H1 (cell line): ENCODE results near the gene PLK5. TPM values are rescaled to one million over a fixed set of nuclear protein-coding genes. Genes with fewer than 3 reads are reported as not detected.
A peak's percentile ranks its signal among the peaks of the same experiment; 100 is the strongest.

Source experiments
- CTCF ChIA-PET: fragments of 300-600 bp; sonication (Branson Sonifier 250); formaldehyde crosslinking; loops from one replicate; lab custom pipeline; 2021; ENCODE audit not compliant: partially characterized antibody; lab: Charles Lee
- POLR2A ChIA-PET: fragments of 300-600 bp; sonication (Branson Sonifier 250); formaldehyde crosslinking; loops from one replicate; lab custom pipeline; 2021; ENCODE audit warnings: inconsistent platforms; ENCODE audit not compliant: partially characterized antibody; lab: Charles Lee
- DNase-seq, 2 experiments: peaks; one replicate each; pipeline versions ENCODE4 v3.0.0 to v3.0.0-alpha.2; 2010 to 2022; ENCODE audit warnings: low spot score in 2 of 2, low read depth in 1 of 2, mixed read lengths in 1 of 2
- FAIRE-seq: peaks from 2 replicates; lab custom pipeline; 2011; peaks lifted over from hg19 to GRCh38; lab: Jason Lieb, UNC
- H2AFZ ChIP-seq: 2 replicates; pipeline ENCODE4 v1.8.1; 2012; ENCODE audit warnings: low read length, inconsistent platforms
- H2AK5ac ChIP-seq: 2 replicates; pipeline ENCODE4 v1.6.1; 2013; ENCODE audit warnings: low read depth, low read length
- H2BK120ac ChIP-seq: replicated peaks from 2 replicates; pipeline ENCODE3; 2013; ENCODE audit warnings: low read depth, low read length, inconsistent platforms
- H2BK12ac ChIP-seq: 2 replicates; pipeline ENCODE4 v1.6.1; 2013; ENCODE audit warnings: low read depth, low read length
- H2BK15ac ChIP-seq: 2 replicates; pipeline ENCODE4 v1.6.1; 2013; ENCODE audit warnings: low read length
- H2BK20ac ChIP-seq: 2 replicates; pipeline ENCODE4 v1.6.1; 2013; ENCODE audit warnings: low read length
- H2BK5ac ChIP-seq: 2 replicates; pipeline ENCODE4 v1.6.1; 2013; ENCODE audit warnings: low read depth, low read length
- H3K14ac ChIP-seq: 2 replicates; pipeline ENCODE4 v1.6.1; 2013; ENCODE audit warnings: inconsistent platforms; ENCODE audit not compliant: insufficient read length
- H3K18ac ChIP-seq: 2 replicates; pipeline ENCODE4 v1.6.1; 2013; ENCODE audit warnings: low read length; ENCODE audit errors: extremely low read depth
- H3K23ac ChIP-seq: 2 replicates; pipeline ENCODE4 v1.6.1; 2013; ENCODE audit warnings: inconsistent platforms; ENCODE audit not compliant: insufficient read length
- H3K23me2 ChIP-seq: 2 replicates; pipeline ENCODE4 v1.6.1; 2013; ENCODE audit warnings: low read depth, low read length
- H3K27ac ChIP-seq: 2 replicates; pipeline ENCODE4 v1.6.1; 2011; ENCODE audit warnings: low read depth, low read length, inconsistent platforms
- H3K27me3 ChIP-seq, 4 experiments: replicated peaks in 1 of 4; 1 replicate in 1 of 4; 2 replicates in 3 of 4; pipeline versions ENCODE4 v1.6.1 to v1.8.1; 2011 to 2013; ENCODE audit warnings: low read length in 3 of 4, mild to moderate bottlenecking in 3 of 4, inconsistent platforms in 2 of 4, mixed read lengths in 2 of 4, moderate library complexity in 1 of 4; ENCODE audit not compliant: control insufficient read depth in 3 of 4, insufficient read depth in 3 of 4; ENCODE audit errors: extremely low read depth in 1 of 4
- H3K36me3 ChIP-seq, 4 experiments: 2 replicates each; pipeline versions ENCODE4 v1.6.1 to v1.8.1; 2011 to 2013; ENCODE audit warnings: mild to moderate bottlenecking in 4 of 4, low read length in 3 of 4, moderate library complexity in 2 of 4, control low read depth in 1 of 4, inconsistent platforms in 1 of 4; ENCODE audit not compliant: insufficient read depth in 4 of 4, control insufficient read depth in 2 of 4
- H3K4ac ChIP-seq: replicated peaks from 2 replicates; pipeline ENCODE3; 2013; ENCODE audit warnings: low read length, low read depth, mixed read lengths, inconsistent platforms; ENCODE audit not compliant: insufficient read length
- H3K4me1 ChIP-seq, 4 experiments: replicated peaks in 1 of 4; 1 replicate in 1 of 4; 2 replicates in 3 of 4; pipeline versions ENCODE4 v1.6.1 to v1.8.1; 2011 to 2013; ENCODE audit warnings: low read length in 3 of 4, inconsistent platforms in 2 of 4, mixed read lengths in 1 of 4; ENCODE audit not compliant: insufficient read depth in 4 of 4, control insufficient read depth in 3 of 4
- H3K4me2 ChIP-seq, 2 experiments: 2 replicates each; pipeline versions ENCODE4 v1.6.1 to v1.8.1; 2011 to 2013; ENCODE audit warnings: low read depth in 2 of 2, low read length in 2 of 2, control low read depth in 1 of 2, inconsistent platforms in 1 of 2, mild to moderate bottlenecking in 1 of 2; ENCODE audit not compliant: insufficient read depth in 1 of 2
- H3K4me3 ChIP-seq, 4 experiments: fragments of 200-600, 300-600 bp in 1 of 4; sonication (generic), shearing (Covaris generic), sonication (Bioruptor Twin) in 1 of 4; 2 replicates each; pipeline versions ENCODE4 v1.5.1 to v1.8.1; 2011 to 2016; ENCODE audit warnings: low read length in 4 of 4, low read depth in 3 of 4, control low read depth in 2 of 4, inconsistent platforms in 2 of 4, mild to moderate bottlenecking in 2 of 4, mixed read lengths in 1 of 4, moderate library complexity in 1 of 4; ENCODE audit not compliant: insufficient read depth in 2 of 4; ENCODE audit errors: extremely low read depth in 1 of 4
- H3K56ac ChIP-seq: replicated peaks from 2 replicates; pipeline ENCODE3; 2013; ENCODE audit warnings: low read depth, mild to moderate bottlenecking, mixed read lengths, low read length, inconsistent platforms; ENCODE audit not compliant: insufficient read length
- H3K79me1 ChIP-seq: 2 replicates; pipeline ENCODE4 v1.6.1; 2013; ENCODE audit warnings: low read depth, low read length, control low read depth
- H3K79me2 ChIP-seq, 2 experiments: 2 replicates each; pipeline versions ENCODE4 v1.6.1 to v1.8.1; 2012 to 2013; ENCODE audit warnings: low read length in 2 of 2, mild to moderate bottlenecking in 2 of 2, inconsistent platforms in 1 of 2; ENCODE audit not compliant: insufficient read depth in 2 of 2, control insufficient read depth in 1 of 2
- H3K9ac ChIP-seq, 4 experiments: replicated peaks in 1 of 4; 1 replicate in 1 of 4; 2 replicates in 3 of 4; pipeline versions ENCODE4 v1.6.1 to v1.8.1; 2011 to 2013; ENCODE audit warnings: low read depth in 3 of 4, low read length in 3 of 4, control low read depth in 2 of 4, mild to moderate bottlenecking in 2 of 4, moderate library complexity in 2 of 4, inconsistent platforms in 1 of 4; ENCODE audit errors: extremely low read depth in 1 of 4
- H3K9me3 ChIP-seq, 2 experiments: 2 replicates each; pipeline versions ENCODE4 v1.6.1 to v1.8.1; 2012 to 2013; ENCODE audit warnings: mild to moderate bottlenecking in 2 of 2, moderate library complexity in 2 of 2, control low read depth in 1 of 2, inconsistent platforms in 1 of 2, low read depth in 1 of 2, low read length in 1 of 2, mixed read lengths in 1 of 2; ENCODE audit not compliant: insufficient read depth in 2 of 2
- H4K20me1 ChIP-seq, 2 experiments: replicated peaks in 1 of 2; 2 replicates each; pipeline versions ENCODE3 to v1.8.1; 2011 to 2013; ENCODE audit warnings: inconsistent platforms in 2 of 2, low read length in 2 of 2, mild to moderate bottlenecking in 1 of 2; ENCODE audit not compliant: insufficient read depth in 2 of 2, control insufficient read depth in 1 of 2
- H4K5ac ChIP-seq: 2 replicates; pipeline ENCODE4 v1.6.1; 2013; ENCODE audit warnings: low read length, low read depth, mixed read lengths, inconsistent platforms; ENCODE audit not compliant: insufficient read length
- H4K8ac ChIP-seq: 2 replicates; pipeline ENCODE4 v1.8.0; 2013; ENCODE audit warnings: mild to moderate bottlenecking, moderate library complexity, low read length, inconsistent platforms; ENCODE audit not compliant: insufficient read depth; ENCODE audit errors: extremely low read depth
- H4K91ac ChIP-seq: replicated peaks from 2 replicates; pipeline ENCODE3; 2013; ENCODE audit warnings: low read length, mixed read lengths, inconsistent platforms; ENCODE audit not compliant: insufficient read length
- RAD21 ChIP-seq, 2 experiments: IDR thresholded peaks in 1 of 2; conservative IDR thresholded peaks in 1 of 2; 2 replicates each; pipeline ENCODE4 v1.6.1; 2011; ENCODE audit warnings: low read depth in 2 of 2, low read length in 2 of 2, improper control_type of control experiment in 1 of 2, inconsistent platforms in 1 of 2, mild to moderate bottlenecking in 1 of 2, moderate library complexity in 1 of 2
- ZNF274 ChIP-seq: IDR thresholded peaks from 2 replicates; pipeline ENCODE4 v1.7.0; 2012; ENCODE audit warnings: low read length, borderline replicate concordance; ENCODE audit errors: extremely low read depth
- WGBS, 2 experiments: shearing (Covaris generic) in 1 of 2; methylation state at CpG; one replicate each; pipeline versions ENCODE4 v1.1.6 to v1.1.7; 2013 to 2015; ENCODE audit warnings: low lambda C conversion rate in 2 of 2, mixed read lengths in 2 of 2, inconsistent platforms in 1 of 2, low coverage in 1 of 2, missing lambda C conversion rate in 1 of 2; ENCODE audit not compliant: insufficient replicate concordance in 2 of 2, insufficient coverage in 1 of 2, insufficient read length in 1 of 2; ENCODE audit errors: extremely low coverage in 1 of 2, missing lambda C conversion rate in 1 of 2; 5-methylcytosine and 5-hydroxymethylcytosine counted together
- polyA plus RNA-seq, 7 experiments: library from polyadenylated mRNA; depleted of rRNA in 3 of 7; stranded (reverse) in 5 of 7; unstranded in 2 of 7; fragments of >200 nt in 5 of 7; fragments of 200-250 nt in 2 of 7; gene quantifications; 1 replicate in 5 of 7; 2 replicates in 1 of 7; 4 replicates in 1 of 7; pipeline versions ENCODE4 v1.2.1 to v1.2.3, GENCODE V29; 2011 to 2013; ENCODE audit warnings: missing spikeins in 2 of 7, mixed read lengths in 2 of 7
- total RNA-seq: library from RNA; stranded (reverse); fragmentation: NEBNext Ultra II Directional; extraction: Animal tissue kit (Norgen Biotek cat#: 25700); gene quantifications from 2 replicates; pipeline ENCODE4 v1.2.1, GENCODE V29; 2021
- TF ChIP-seq, protein P1 (sequence below): IDR thresholded peaks from 2 replicates; pipeline ENCODE4 v1.6.1; 2011; ENCODE audit warnings: low read length, improper control_type of control experiment

The PLK5 gene
- total and polyA plus RNA-seq, 2 of the 8 experiments (the other 6 are each of a cell fraction or from before 2014, with no cell fraction given): 0.43 to 0.45 TPM

DNA sequence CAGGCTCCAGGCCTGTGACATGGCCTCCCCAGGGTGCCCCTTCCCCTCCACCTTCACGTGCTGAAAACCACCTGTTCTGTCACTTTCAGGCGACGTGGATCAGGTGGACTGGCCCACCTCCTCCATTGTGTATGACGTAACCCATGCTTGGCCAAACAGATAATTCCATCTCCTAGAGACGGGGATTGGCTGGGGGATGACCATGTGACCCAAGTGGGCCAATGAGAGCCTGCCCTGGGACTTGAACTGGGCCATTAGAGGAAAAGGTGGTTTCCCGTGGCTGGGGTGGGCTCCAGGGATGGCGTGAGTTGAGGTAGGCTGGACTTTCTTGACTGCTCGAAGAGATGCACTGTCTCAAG lies 7.5 kb upstream of the PLK5 start:
- 91% methylated on average over 6 of the region's 8 CpGs; no CpG with 5 or more reads in 1 of the 2 experiments for WGBS, 2 experiments
- H3K27me3 ChIP-seq: peaks cover 0 to 10% (median 6%) of the 10 kb centered on the region in 4 experiments; a peak in 5 of 7 replicates
- no peak for FAIRE-seq

More for the DNA sequence above, 7.5 kb upstream of the PLK5 start:
- peaks cover 0 to 6% of the 10 kb centered on the region in 2 experiments for H4K20me1 ChIP-seq
- no peak overlapping the region for H3K56ac ChIP-seq
- H2BK12ac ChIP-seq: no peak overlapping the region
- no peak overlapping the region for H2BK20ac ChIP-seq
- no peaks in the 10 kb centered on the region; a peak in 1 of 7 replicates for H3K4me1 ChIP-seq
- no peak overlapping the region for H3K4ac ChIP-seq
- H3K9ac ChIP-seq: no peak overlapping the region
- H4K8ac ChIP-seq: no peak overlapping the region
- H3K18ac ChIP-seq: no peak overlapping the region
- H3K23ac ChIP-seq: no peak overlapping the region
- CTCF ChIA-PET: no interaction called here
- H2BK5ac ChIP-seq: no peak overlapping the region
- no peaks in the 10 kb centered on the region for H3K79me2 ChIP-seq
- DNase-seq: no peak
- no peak overlapping the region for H3K14ac ChIP-seq
- no peak overlapping the region for H2AK5ac ChIP-seq
- H3K79me1 ChIP-seq: no peaks in the 10 kb centered on the region
- H3K23me2 ChIP-seq: no peaks in the 10 kb centered on the region; the same call in 1 of the 2 replicates
- no peak overlapping the region for H2BK120ac ChIP-seq
- H3K27ac ChIP-seq: no peak overlapping the region
- H4K91ac ChIP-seq: no peak overlapping the region
- no peaks in the 10 kb centered on the region for H3K9me3 ChIP-seq
- POLR2A ChIA-PET: no interaction called here
- no peak overlapping the region for H2BK15ac ChIP-seq
- no peaks in the 10 kb centered on the region for H3K36me3 ChIP-seq
- TF ChIP-seq RAD21 (IDR thresholded peaks at IDR 0.05 in 1 of 2, conservative IDR thresholded peaks at IDR 0.05 in 1 of 2; ENCODE audit: low read depth in 2 of 2, low read length in 2 of 2) (no peak), ZNF274 (no peak)
- TF ChIP-seq, protein P1, sequence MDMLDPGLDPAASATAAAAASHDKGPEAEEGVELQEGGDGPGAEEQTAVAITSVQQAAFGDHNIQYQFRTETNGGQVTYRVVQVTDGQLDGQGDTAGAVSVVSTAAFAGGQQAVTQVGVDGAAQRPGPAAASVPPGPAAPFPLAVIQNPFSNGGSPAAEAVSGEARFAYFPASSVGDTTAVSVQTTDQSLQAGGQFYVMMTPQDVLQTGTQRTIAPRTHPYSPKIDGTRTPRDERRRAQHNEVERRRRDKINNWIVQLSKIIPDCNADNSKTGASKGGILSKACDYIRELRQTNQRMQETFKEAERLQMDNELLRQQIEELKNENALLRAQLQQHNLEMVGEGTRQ: peak; percentile 61
- H4K5ac ChIP-seq: no peak overlapping the region
- no peak overlapping the region for H3K4me2 ChIP-seq
- no peak overlapping the region for H2AFZ ChIP-seq
- H3K4me3 ChIP-seq: no peak overlapping the region
